Measurements from ENCODE around the gene C1GALT1.
"Not testable (repeated sequence)": the region's sequence is repeated elsewhere in the genome, so short reads cannot be mapped to it uniquely, and the experiment has no call there.

The C1GALT1 gene

GRCh38 chr7:7182156-7183060, at the start of gene C1GALT1:
Gene C1GALT1, plus strand, starts transcription at chr7:7182544. Its CDS starts 51,776 bp downstream, at chr7:7234320.
- peak; percentile 96 to 98 for DNase-seq

GRCh38 chr7:7134046-7134445, 48.3 kb upstream of the C1GALT1 start:
- no peak for DNase-seq

GRCh38 chr7:7135074-7135473, 47.3 kb upstream of the C1GALT1 start:
- DNase-seq = no peak

- not testable (repeated sequence) for DNase-seq
These were observed 46.4 kb upstream of the C1GALT1 start for GRCh38 chr7:7135924-7136323.

GRCh38 chr7:7136466-7137381, 45.6 kb upstream of the C1GALT1 start:
- DNase-seq = no peak

GRCh38 chr7:7138897-7139296, 43.4 kb upstream of the C1GALT1 start:
- no peak for DNase-seq

GRCh38 chr7:7143404-7143803, 38.9 kb upstream of the C1GALT1 start:
- not testable (repeated sequence) for DNase-seq

GRCh38 chr7:7145151-7145550, 37.2 kb upstream of the C1GALT1 start:
- DNase-seq = not testable (repeated sequence)

GRCh38 chr7:7146837-7147236, 35.5 kb upstream of the C1GALT1 start:
- no peak for DNase-seq

- DNase-seq = no peak
These were observed 33.4 kb upstream of the C1GALT1 start for GRCh38 chr7:7148798-7149481.

- DNase-seq = no peak
These were observed 31.1 kb upstream of the C1GALT1 start for GRCh38 chr7:7151285-7151684.

GRCh38 chr7:7151865-7152264, 30.5 kb upstream of the C1GALT1 start:
- DNase-seq = no peak

- no peak for DNase-seq
These were observed 30.0 kb upstream of the C1GALT1 start for GRCh38 chr7:7152315-7152714.

GRCh38 chr7:7154355-7154754, 28.0 kb upstream of the C1GALT1 start:
- not testable (repeated sequence) for DNase-seq

- DNase-seq = no peak
These were observed 25.7 kb upstream of the C1GALT1 start for GRCh38 chr7:7156663-7157062.

GRCh38 chr7:7157177-7157886, 25.0 kb upstream of the C1GALT1 start:
- no peak for DNase-seq

GRCh38 chr7:7157887-7158271, 24.5 kb upstream of the C1GALT1 start:
- no peak for DNase-seq

- no peak for DNase-seq
These were observed 23.2 kb upstream of the C1GALT1 start for GRCh38 chr7:7159063-7159658.

- DNase-seq = no peak
These were observed 17.8 kb upstream of the C1GALT1 start for GRCh38 chr7:7164591-7164990.

- no peak for DNase-seq
These were observed 17.0 kb upstream of the C1GALT1 start for GRCh38 chr7:7165372-7165771.

GRCh38 chr7:7166318-7166717, 16.0 kb upstream of the C1GALT1 start:
- no peak for DNase-seq

- no peak for DNase-seq
These were observed 13.0 kb upstream of the C1GALT1 start for GRCh38 chr7:7169296-7169695.

All from hippocampal formation (tissue), 2 donors.